ENCODE data around the gene CABLES1. TPM values are rescaled to one million over a fixed set of nuclear protein-coding genes. Genes with fewer than 3 reads are reported as not detected.

Gene CABLES1
- total RNA-seq, 8 experiments from 2014 or later: 0.56 to 4.6 (median 2.4) TPM

DNA sequence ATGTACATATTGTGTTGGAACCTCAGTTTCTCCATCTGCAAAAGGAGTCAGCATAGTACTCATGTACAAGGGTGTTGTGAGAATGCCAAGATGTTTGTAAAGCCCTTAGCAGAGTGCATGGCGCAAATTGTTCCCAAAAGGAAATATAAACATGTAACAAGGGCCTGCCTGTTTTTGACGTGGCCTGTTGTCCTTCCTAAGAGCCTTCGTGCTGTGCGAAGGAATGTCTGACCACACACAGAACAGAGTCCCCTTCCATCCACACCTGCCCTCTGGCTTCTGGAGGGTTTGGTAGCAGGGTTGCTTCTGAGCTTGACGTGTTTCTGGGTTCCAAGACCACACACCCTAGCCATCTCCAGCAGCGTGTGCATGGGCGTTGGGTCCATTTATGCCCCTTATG is 34.9 kb downstream of the CABLES1 start:
- no peak for ATAC-seq (replicated peaks in 6 of 8)
- H3K27ac ChIP-seq: peak overlapping the region in 1 of 2 donors; percentile 29
- H3K4me3 ChIP-seq: no peak overlapping the region
- peaks cover 8 to 18% of the 10 kb centered on the region in 2 donors for H3K4me1 ChIP-seq (replicated peaks in 1 of 2)
- WGBS, 10 experiments: 85 to 100% (median 93%) methylated on average over 1 to 7 of the region's 7 CpGs; no CpG with 5 or more reads in 3 of the 10 experiments
- in situ Hi-C loops (cut with MboI; ENCODE audit: low pct_unique_long_range_greater_than_20kb in 2 of 9, low sequenced_read_pairs in 9 of 9, unreplicated experiment in 9 of 9): no loop called here

DNA sequence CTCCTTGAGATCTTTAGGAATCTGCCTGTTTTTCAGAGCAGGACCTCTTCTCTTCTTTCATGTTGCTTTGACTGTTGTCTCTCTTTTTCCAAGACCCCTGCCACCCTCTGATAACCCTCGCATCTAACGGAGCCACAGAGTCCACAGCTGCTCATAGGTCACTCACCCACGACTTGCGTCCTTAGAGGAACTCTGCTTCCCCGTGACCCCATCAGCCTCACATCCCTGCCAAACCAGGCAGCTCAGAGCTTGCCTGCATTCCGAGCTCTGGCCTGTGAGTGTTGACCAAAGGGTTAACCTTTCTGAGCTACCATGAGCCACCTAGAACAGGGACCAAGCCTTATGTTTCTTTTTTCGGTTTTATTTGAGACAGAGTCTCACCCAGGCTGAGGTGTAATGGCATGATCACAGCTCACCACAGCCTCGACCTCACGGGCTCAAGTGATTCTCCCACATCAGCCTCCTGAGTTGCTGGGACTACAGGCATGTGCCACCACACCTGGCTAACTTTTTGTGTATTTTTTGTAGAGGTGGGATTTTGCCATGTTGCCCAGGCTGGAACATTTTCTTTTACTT is 36.4 kb downstream of the CABLES1 start:
- in situ Hi-C loops (cut with MboI; ENCODE audit: low pct_unique_long_range_greater_than_20kb in 2 of 9, low sequenced_read_pairs in 9 of 9, unreplicated experiment in 9 of 9): no loop called here
- no peak overlapping the region for H3K27ac ChIP-seq

DNA sequence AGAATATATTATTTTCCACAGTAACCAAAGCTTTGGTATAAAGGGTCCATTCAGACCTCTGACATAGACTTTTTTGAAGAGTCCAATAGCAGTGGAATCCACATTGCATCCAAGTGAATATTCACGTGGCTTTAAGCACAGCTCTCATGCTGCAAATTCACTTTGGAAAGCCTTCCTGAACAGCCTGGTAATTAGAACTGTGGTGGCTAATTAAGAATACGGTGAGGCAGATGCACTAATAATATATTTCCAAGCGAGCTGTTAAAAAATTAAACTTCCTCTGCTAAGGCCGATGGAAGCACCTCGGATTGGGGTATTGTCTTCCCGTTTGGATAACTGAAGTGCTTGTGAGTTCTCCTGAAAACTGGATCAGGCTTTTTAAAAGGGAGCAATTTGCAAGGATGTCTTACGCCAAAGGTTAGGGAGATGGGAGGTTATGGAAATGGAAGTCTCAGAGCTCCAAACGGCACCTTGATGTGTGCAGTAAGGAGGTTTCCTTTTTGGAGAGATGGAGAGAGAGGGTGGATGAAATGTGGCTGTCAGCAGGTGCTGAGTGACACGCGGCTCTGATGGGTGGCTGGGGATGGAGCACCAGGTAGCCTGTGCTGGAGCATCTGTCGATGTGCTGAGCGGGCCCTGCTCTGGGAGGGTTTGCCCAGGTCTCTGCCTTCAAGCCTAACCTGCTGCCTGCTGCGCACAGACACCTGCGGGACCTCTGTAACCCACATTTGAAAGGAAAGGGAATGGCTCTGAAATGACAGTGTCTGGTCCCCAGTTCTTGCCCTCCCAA is 37.5 kb downstream of the CABLES1 start:
- H3K27ac ChIP-seq: no peak overlapping the region
- H3K4me3 ChIP-seq: no peak overlapping the region
- in situ Hi-C loops (cut with MboI; ENCODE audit: low pct_unique_long_range_greater_than_20kb in 2 of 9, low sequenced_read_pairs in 9 of 9, unreplicated experiment in 9 of 9): no loop called here
- H3K4me1 ChIP-seq (replicated peaks in 1 of 2): peaks cover 6 to 8% of the 10 kb centered on the region in 2 donors
- ATAC-seq (replicated peaks in 6 of 8): no peak
- 42 to 100% (median 86%) methylated on average over 1 to 12 of the region's 14 CpGs for WGBS, 10 experiments

More for the DNA sequence above, 36.4 kb downstream of the CABLES1 start:
- WGBS, 10 experiments: 71 to 100% (median 93%) methylated on average over 1 to 7 of the region's 9 CpGs; no CpG with 5 or more reads in 2 of the 10 experiments
- no peak overlapping the region for H3K4me3 ChIP-seq
- no peak for ATAC-seq (replicated peaks in 6 of 8)
- peaks cover 6 to 12% of the 10 kb centered on the region in 2 donors for H3K4me1 ChIP-seq (replicated peaks in 1 of 2)

DNA sequence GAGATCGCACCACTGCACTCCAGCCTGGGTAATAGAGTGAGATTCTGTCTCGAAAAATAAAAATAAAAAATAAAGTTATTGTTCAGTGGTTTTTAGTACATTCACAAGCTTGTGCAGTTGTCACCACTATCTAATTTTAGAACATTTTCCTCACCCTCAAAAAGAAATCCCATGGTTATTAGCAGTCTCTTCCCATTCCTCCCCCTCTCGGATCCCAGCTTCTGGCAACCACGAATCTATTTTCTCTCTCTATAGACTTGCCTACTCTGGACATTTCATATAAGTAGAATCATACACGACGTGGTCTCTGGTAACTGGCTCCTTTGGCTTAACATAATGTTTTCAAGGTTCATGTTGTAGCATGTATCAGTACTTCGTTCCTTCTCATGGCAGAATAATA is 38.6 kb downstream of the CABLES1 start:
- in situ Hi-C loops (cut with MboI; ENCODE audit: low pct_unique_long_range_greater_than_20kb in 2 of 9, low sequenced_read_pairs in 9 of 9, unreplicated experiment in 9 of 9): no loop called here
- 25 to 100% (median 87%) methylated on average over 1 to 6 of the region's 7 CpGs for WGBS, 10 experiments
- Histone ChIP-seq H3K4me3 (no peak overlapping the region), H3K27ac (no peak overlapping the region), H3K4me1 (replicated peaks in 1 of 2) (peaks cover 6 to 8% of the 10 kb centered on the region in 2 donors)
- ATAC-seq (replicated peaks in 6 of 8): no peak

DNA sequence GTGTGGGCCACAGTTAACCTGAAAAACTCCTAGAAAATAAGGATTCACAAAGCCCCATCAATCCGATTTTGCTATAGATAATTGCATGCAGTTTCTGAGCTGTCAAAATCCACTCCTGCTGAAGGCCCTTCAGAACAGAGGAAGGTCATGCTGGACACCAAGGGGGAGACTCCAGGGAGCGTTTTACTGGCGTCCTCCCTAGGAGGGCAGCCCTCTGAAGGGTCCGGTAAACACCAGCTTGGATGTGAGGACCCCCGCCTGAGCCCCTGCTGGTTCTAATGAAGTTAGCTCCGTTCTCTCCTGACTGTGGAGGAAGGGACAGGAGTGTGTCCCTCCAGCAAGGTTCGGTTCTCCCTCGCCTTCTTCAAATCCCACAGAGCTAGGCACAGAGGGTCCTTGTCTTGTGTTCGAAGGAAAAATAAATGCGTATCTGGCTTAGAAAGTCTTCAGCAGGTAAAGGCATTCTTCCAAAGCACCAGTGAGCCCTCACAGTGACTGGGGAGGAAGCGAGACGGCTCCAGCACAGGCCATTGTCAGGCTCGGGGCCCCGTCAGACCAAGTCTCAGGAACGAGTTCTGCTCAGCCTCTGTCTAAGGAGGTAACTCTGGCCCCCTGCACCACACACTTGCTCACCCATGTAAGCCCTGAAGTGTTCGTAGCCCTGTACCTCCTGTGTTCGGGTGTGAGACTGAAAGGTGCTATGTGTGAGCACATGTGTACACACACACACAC is 41.6 kb downstream of the CABLES1 start:
- Histone ChIP-seq H3K4me1 (replicated peaks in 1 of 2) (no peaks in the 10 kb centered on the region), H3K27ac (no peak overlapping the region), H3K4me3 (no peak overlapping the region)
- in situ Hi-C loops (cut with MboI; ENCODE audit: low pct_unique_long_range_greater_than_20kb in 2 of 9, low sequenced_read_pairs in 9 of 9, unreplicated experiment in 9 of 9): no loop called here
- WGBS, 10 experiments: 60 to 93% (median 84%) methylated on average over 1 to 9 of the region's 17 CpGs; no CpG with 5 or more reads in 3 of the 10 experiments
- no peak for ATAC-seq (replicated peaks in 6 of 8)

DNA sequence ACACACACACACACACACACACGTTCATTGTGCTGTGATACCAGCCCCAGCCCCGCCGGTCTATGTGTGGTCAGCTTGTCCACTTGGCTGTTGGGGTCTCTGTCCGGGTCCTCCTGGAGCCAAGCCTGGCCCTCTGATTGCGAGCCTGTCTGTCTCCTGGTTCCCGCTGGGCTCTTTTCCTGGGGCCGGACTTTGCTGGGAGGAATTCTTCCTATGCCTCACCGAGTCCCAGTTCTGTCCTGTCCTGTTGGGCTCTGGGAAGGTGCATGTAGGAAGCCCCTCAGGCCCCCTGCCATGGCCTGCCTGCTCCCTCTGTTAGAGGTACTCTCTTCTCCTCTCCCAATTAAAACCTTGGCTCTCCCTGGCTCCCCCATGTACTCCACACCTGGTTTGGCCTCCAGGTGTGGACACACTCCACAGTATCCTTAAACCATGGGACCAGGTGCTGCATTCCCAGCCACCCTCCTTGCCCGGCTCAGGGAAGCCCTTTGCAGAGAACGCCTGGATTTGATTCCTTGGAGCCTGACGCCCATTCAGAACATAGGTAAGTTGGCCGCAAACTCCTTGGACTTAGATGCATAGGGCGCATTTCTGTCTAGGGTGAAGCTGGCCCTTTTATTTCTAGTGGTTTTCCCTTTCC is 42.3 kb downstream of the CABLES1 start:
- WGBS, 10 experiments: 80 to 100% (median 87%) methylated on average over 1 to 5 of the region's 13 CpGs; no CpG with 5 or more reads in 2 of the 10 experiments
- no peak overlapping the region for H3K27ac ChIP-seq

DNA sequence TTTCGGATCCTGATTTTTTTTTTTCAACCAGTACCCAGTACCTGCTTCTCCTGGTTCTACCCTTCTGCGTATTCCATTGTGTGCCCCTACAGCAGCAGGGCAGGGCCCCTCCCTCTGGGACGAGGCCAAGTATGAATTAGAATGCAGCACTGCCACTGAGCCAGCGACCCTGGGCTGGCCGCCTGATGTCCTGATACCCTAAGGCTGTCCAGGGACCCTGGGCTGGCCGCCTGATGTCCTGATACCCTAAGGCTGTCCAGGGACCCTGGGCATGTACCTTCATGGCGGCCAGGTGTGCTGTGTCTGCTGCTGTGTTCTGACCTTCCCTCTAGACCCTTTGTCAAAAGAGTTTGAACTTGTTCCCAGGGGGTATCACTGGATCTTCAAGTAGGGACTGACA is 42.9 kb downstream of the CABLES1 start:
- in situ Hi-C loops (cut with MboI; ENCODE audit: low pct_unique_long_range_greater_than_20kb in 2 of 9, low sequenced_read_pairs in 9 of 9, unreplicated experiment in 9 of 9): no loop called here
- WGBS, 10 experiments: 80 to 82% methylated on average over 4 to 6 of the region's 7 CpGs; no CpG with 5 or more reads in 8 of the 10 experiments
- Histone ChIP-seq H3K4me1 (replicated peaks in 1 of 2) (no peaks in the 10 kb centered on the region), H3K27ac (no peak overlapping the region), H3K4me3 (no peak overlapping the region)
- ATAC-seq (replicated peaks in 6 of 8): no peak

More for the DNA sequence above, 42.3 kb downstream of the CABLES1 start:
- H3K4me3 ChIP-seq: no peak overlapping the region
- ATAC-seq (replicated peaks in 6 of 8): no peak
- no peaks in the 10 kb centered on the region for H3K4me1 ChIP-seq (replicated peaks in 1 of 2)
- in situ Hi-C loops (cut with MboI; ENCODE audit: low pct_unique_long_range_greater_than_20kb in 2 of 9, low sequenced_read_pairs in 9 of 9, unreplicated experiment in 9 of 9): no loop called here

DNA sequence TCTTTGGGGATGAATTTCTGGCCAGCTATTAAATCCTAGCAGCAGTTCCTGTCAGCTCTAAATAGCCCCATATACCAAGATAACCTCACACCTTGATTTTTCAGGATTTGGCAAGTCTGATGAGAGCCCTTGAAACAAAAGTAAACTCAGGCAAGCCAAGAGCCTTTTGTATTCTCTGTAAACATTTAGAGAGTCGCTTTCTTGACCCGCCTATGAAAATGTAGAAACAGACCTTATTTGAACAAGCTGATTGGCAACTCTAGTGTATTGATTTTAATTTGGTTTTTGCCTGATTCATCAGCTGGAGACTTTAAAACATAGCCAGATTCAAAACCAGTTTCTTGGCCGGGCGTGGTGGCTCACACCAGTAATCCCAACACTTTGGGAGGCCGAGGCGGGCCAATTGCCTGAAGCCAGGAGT is 43.4 kb downstream of the CABLES1 start:
- H3K27ac ChIP-seq: no peak overlapping the region
- H3K4me3 ChIP-seq: no peak overlapping the region
- WGBS, 10 experiments: 50 to 100% (median 96%) methylated on average over 1 to 4 of the region's 6 CpGs; no CpG with 5 or more reads in 1 of the 10 experiments
- in situ Hi-C loops (cut with MboI; ENCODE audit: low pct_unique_long_range_greater_than_20kb in 2 of 9, low sequenced_read_pairs in 9 of 9, unreplicated experiment in 9 of 9): no loop called here
- no peak for ATAC-seq (replicated peaks in 6 of 8)
- H3K4me1 ChIP-seq (replicated peaks in 1 of 2): no peaks in the 10 kb centered on the region

DNA sequence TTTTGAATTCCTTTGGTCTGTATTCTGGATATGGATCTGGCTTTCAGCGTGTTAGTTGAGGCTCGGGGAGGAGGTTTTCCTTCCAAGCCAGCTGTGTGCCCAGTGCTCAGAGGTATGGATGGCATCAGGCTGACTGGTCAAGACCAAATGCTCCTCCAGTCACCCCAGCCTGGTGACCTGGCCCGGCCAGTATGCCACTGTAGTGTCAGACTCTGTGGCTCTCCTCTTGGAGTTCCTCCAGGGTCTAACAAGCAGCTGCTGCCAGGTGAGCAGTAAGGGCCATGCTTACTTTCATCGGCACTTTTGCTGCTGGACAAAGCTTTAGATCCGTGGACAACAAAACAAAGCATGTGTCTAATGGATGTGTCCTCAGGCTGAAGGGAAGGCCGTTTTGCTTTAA is 44.1 kb downstream of the CABLES1 start:
- no peak for ATAC-seq (replicated peaks in 6 of 8)
- in situ Hi-C loops (cut with MboI; ENCODE audit: low pct_unique_long_range_greater_than_20kb in 2 of 9, low sequenced_read_pairs in 9 of 9, unreplicated experiment in 9 of 9): no loop called here
- Histone ChIP-seq H3K4me1 (replicated peaks in 1 of 2) (peaks cover 0 to 2% of the 10 kb centered on the region in 2 donors), H3K27ac (no peak overlapping the region), H3K4me3 (no peak overlapping the region)
- WGBS, 10 experiments: 53 to 100% (median 87%) methylated on average over 1 to 5 of the region's 6 CpGs; no CpG with 5 or more reads in 6 of the 10 experiments

DNA sequence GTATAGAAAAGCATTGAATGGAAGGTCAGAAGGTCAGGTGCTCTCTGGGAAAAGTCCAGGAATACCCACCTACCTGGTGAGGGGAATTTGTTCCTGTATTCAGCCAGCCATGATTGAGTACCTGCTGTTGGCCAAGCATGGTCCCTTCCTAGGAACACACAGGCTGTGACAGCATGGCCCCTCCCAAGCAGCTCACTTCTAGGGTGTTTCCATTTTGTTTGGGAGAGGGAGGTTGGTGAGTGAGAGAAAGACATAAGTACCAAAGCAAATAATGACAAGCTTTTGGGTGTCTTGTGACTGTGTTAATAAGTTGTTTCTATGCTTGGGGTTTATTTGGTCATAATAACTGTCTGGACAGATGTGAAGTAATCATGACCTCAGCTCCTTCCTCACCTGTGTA is 46.3 kb downstream of the CABLES1 start:
- no peak for ATAC-seq (replicated peaks in 6 of 8)
- H3K27ac ChIP-seq: no peak overlapping the region
- no peak overlapping the region for H3K4me3 ChIP-seq
- in situ Hi-C loops (cut with MboI; ENCODE audit: low pct_unique_long_range_greater_than_20kb in 2 of 9, low sequenced_read_pairs in 9 of 9, unreplicated experiment in 9 of 9): no loop called here
- peaks cover 0 to 2% of the 10 kb centered on the region in 2 donors for H3K4me1 ChIP-seq (replicated peaks in 1 of 2)

DNA sequence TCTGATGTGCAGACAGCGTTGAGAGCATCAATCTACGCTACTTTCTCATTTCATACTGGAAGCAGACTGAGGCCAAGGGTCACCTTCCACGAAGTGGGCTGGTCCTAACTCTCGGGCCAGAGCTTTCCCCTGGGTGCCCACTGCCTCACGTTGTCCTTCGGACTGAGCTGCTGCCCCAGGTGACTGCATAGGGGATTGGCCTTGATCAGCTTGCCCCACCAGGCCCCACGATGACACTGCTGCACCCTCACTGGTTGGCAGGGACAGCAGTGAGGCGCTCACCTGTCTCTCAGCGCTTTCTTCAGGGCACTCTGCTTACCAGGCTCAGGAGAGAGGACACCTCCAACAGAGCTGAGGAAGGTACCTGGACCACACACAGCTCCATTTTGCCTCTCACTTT is 47.3 kb downstream of the CABLES1 start:
- 83% methylated on average over 4 of the region's 9 CpGs; no CpG with 5 or more reads in 9 of the 10 experiments for WGBS, 10 experiments
- Histone ChIP-seq H3K4me1 (replicated peaks in 1 of 2) (peaks cover 0 to 2% of the 10 kb centered on the region in 2 donors), H3K27ac (no peak overlapping the region), H3K4me3 (no peak overlapping the region)
- ATAC-seq (replicated peaks in 6 of 8): no peak
- in situ Hi-C loops (cut with MboI; ENCODE audit: low pct_unique_long_range_greater_than_20kb in 2 of 9, low sequenced_read_pairs in 9 of 9, unreplicated experiment in 9 of 9): no loop called here

DNA sequence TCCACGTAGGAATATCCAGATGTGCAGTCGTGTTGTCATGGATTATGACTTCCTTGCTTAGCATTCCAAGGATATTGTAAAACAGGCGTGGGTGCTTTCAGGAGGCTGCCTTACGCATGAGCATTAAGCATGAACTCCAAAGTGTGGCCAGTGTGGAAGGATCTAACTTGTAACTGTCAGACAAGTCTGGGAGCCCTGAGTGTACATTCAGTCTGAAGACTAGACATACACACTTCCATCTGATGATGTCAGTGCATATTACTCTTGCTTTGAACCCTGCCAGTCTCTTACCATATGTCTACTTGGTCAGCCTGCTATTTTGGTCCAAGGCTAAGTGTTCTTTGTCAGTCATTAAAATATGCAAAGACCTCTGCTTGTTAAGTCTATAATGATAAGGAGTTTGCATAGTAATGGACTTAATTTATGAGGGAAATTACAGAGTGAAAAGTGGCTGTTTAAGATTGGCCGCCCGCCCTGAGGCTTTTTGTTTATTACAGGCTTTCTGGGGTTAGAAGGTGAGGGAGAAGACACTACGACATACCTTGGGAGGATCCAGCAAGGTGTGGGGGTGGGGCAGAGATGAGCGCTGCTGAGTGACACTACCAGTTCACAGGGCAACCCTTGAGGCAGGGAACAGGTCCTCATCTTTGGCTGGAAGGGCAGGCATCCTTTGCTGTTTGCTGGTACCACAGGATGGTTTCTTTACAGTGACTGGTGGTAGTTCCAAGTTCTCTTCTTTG is 48.3 kb downstream of the CABLES1 start:
- WGBS, 10 experiments: 21 to 93% (median 80%) methylated on average over 2 to 6 of the region's 8 CpGs; no CpG with 5 or more reads in 1 of the 10 experiments
- peak; percentile 25 to 94 (median 71) for ATAC-seq (replicated peaks in 6 of 8)
- Histone ChIP-seq H3K4me3 (no peak overlapping the region), H3K4me1 (replicated peaks in 1 of 2) (peaks cover 2 to 10% of the 10 kb centered on the region in 2 donors), H3K27ac (no peak overlapping the region)
- in situ Hi-C loops (cut with MboI; ENCODE audit: low pct_unique_long_range_greater_than_20kb in 2 of 9, low sequenced_read_pairs in 9 of 9, unreplicated experiment in 9 of 9): no loop called here

Data from motor neuron (in vitro differentiated cells).